ENCODE data around the gene TMED10. TPM values are rescaled to one million over a fixed set of nuclear protein-coding genes. Genes with fewer than 3 reads are reported as not detected.

Gene TMED10
- 100 to 1,000 TPM; 262 to 301 (median 284) TPM for polyA plus RNA-seq (ENCODE audit: insufficient read length in 3 of 3)

GRCh38 chr14:75176142-75176820 is at the start of gene TMED10:
Gene TMED10 (minus strand): TSS chr14:75176612. CDS start chr14:75176579, 33 bp downstream.
- peak; percentile 83 to 94 (median 86) for DNase-seq (ENCODE audit: low read depth in 3 of 3, low spot score in 2 of 3)

- DNase-seq (ENCODE audit: low read depth in 3 of 3, low spot score in 2 of 3): no peak
These were observed 48.1 kb upstream of the TMED10 start for GRCh38 chr14:75224561-75224960.

- no peak for DNase-seq (ENCODE audit: low read depth in 3 of 3, low spot score in 2 of 3)
These were observed 47.3 kb upstream of the TMED10 start for GRCh38 chr14:75223664-75224154.

GRCh38 chr14:75222208-75222701 is 45.8 kb upstream of the TMED10 start:
- DNase-seq (ENCODE audit: low read depth in 3 of 3, low spot score in 2 of 3): no peak

- no peak for DNase-seq (ENCODE audit: low read depth in 3 of 3, low spot score in 2 of 3)
These were observed 45.4 kb upstream of the TMED10 start for GRCh38 chr14:75221797-75222196.

- DNase-seq (ENCODE audit: low read depth in 3 of 3, low spot score in 2 of 3): no peak
These were observed 43.7 kb upstream of the TMED10 start for GRCh38 chr14:75220156-75220555.

GRCh38 chr14:75217508-75218206 is 41.2 kb upstream of the TMED10 start:
- DNase-seq (ENCODE audit: low read depth in 3 of 3, low spot score in 2 of 3): no peak

- DNase-seq (ENCODE audit: low read depth in 3 of 3, low spot score in 2 of 3): no peak
These were observed 40.1 kb upstream of the TMED10 start for GRCh38 chr14:75216427-75217006.

GRCh38 chr14:75215520-75215919 is 39.1 kb upstream of the TMED10 start:
- no peak for DNase-seq (ENCODE audit: low read depth in 3 of 3, low spot score in 2 of 3)

GRCh38 chr14:75214558-75214957 is 38.1 kb upstream of the TMED10 start:
- no peak for DNase-seq (ENCODE audit: low read depth in 3 of 3, low spot score in 2 of 3)

GRCh38 chr14:75213172-75213571 is 36.8 kb upstream of the TMED10 start:
- no peak for DNase-seq (ENCODE audit: low read depth in 3 of 3, low spot score in 2 of 3)

GRCh38 chr14:75208843-75209242 is 32.4 kb upstream of the TMED10 start:
- no peak for DNase-seq (ENCODE audit: low read depth in 3 of 3, low spot score in 2 of 3)

- DNase-seq (ENCODE audit: low read depth in 3 of 3, low spot score in 2 of 3): no peak
These were observed 29.8 kb upstream of the TMED10 start for GRCh38 chr14:75206190-75206589.

GRCh38 chr14:75205591-75205990 is 29.2 kb upstream of the TMED10 start:
- DNase-seq (ENCODE audit: low read depth in 3 of 3, low spot score in 2 of 3): no peak

GRCh38 chr14:75204116-75204515 is 27.7 kb upstream of the TMED10 start:
- no peak for DNase-seq (ENCODE audit: low read depth in 3 of 3, low spot score in 2 of 3)

- DNase-seq (ENCODE audit: low read depth in 3 of 3, low spot score in 2 of 3): no peak
These were observed 26.2 kb upstream of the TMED10 start for GRCh38 chr14:75202657-75203056.

- no peak for DNase-seq (ENCODE audit: low read depth in 3 of 3, low spot score in 2 of 3)
These were observed 24.7 kb upstream of the TMED10 start for GRCh38 chr14:75201087-75201486.

- DNase-seq (ENCODE audit: low read depth in 3 of 3, low spot score in 2 of 3): peak in 1 of 3 donors; percentile 39
These were observed 24.0 kb upstream of the TMED10 start for GRCh38 chr14:75200451-75200850.

GRCh38 chr14:75198291-75198933 is 22.0 kb upstream of the TMED10 start:
- peak in 1 of 3 donors; percentile 31 for DNase-seq (ENCODE audit: low read depth in 3 of 3, low spot score in 2 of 3)

- DNase-seq (ENCODE audit: low read depth in 3 of 3, low spot score in 2 of 3): no peak
These were observed 20.9 kb upstream of the TMED10 start for GRCh38 chr14:75197338-75197737.

- DNase-seq (ENCODE audit: low read depth in 3 of 3, low spot score in 2 of 3): no peak
These were observed 20.1 kb upstream of the TMED10 start for GRCh38 chr14:75196468-75196867.
